Peyer's patch (tissue), 4 donors: ENCODE results near the gene A1BG. TPM values are rescaled to one million over a fixed set of nuclear protein-coding genes. Genes with fewer than 3 reads are reported as not detected.

Experiments
- DNase-seq, 3 donors: peaks; one replicate each; pipeline ENCODE4 v3.0.0-alpha.2; 2017 to 2019
- H3K27ac ChIP-seq, 4 donors: fragments of 200-600 bp; sonication (generic); one replicate each; pipeline ENCODE4 v1.5.1; 2016 to 2019
- H3K27me3 ChIP-seq, 2 donors: fragments of 200-600 bp; sonication (generic); one replicate each; pipeline ENCODE4 v1.5.1; 2019
- H3K36me3 ChIP-seq, 3 donors: fragments of 200-600 bp; sonication (generic); one replicate each; pipeline ENCODE4 v1.5.1; 2016 to 2019
- H3K4me1 ChIP-seq, 4 donors: fragments of 200-600 bp; sonication (generic); one replicate each; pipeline ENCODE4 v1.5.1; 2016 to 2019
- H3K4me3 ChIP-seq, 4 donors: fragments of 200-600 bp; sonication (generic); 1 replicate in 3 of 4; 2 replicates in 1 of 4; pipeline ENCODE4 v1.5.1; 2016 to 2019; ENCODE audit warnings: mild to moderate bottlenecking in 1 of 4
- H3K9me3 ChIP-seq, 4 donors: fragments of 200-600 bp; sonication (generic); one replicate each; pipeline ENCODE4 v1.5.1; 2016 to 2019; ENCODE audit warnings: mild to moderate bottlenecking in 1 of 4
- CTCF ChIP-seq, 6 experiments: fragments of 450-650 bp in 4 of 6; fragments of 200-600 bp in 2 of 6; sonication (generic) in 1 of 6; IDR thresholded peaks; one replicate each; pipeline ENCODE4 v1.5.1; 2017 to 2019; ENCODE audit warnings: antibody characterized with exemption in 6 of 6, mild to moderate bottlenecking in 3 of 6, moderate library complexity in 1 of 6
- POLR2A ChIP-seq, 2 donors: fragments of 450-650 bp; IDR thresholded peaks; one replicate each; pipeline ENCODE4 v1.5.1; 2017; ENCODE audit warnings: antibody characterized with exemption in 2 of 2, mild to moderate bottlenecking in 2 of 2, moderate library complexity in 2 of 2
- total RNA-seq, 4 donors: library from RNA; depleted of rRNA; stranded (reverse); fragments of >200 nt; gene quantifications; one replicate each; pipeline ENCODE4 v1.1.0, GENCODE V29; 2016

The A1BG gene
- total RNA-seq, 4 donors from 2014 or later: 5.4 to 26.4 (median 8.3) TPM; not detected in 1

- TF ChIP-seq CTCF (IDR thresholded peaks at IDR 0.05) (no peak), POLR2A (IDR thresholded peaks at IDR 0.05) (no peak)
- H3K9me3 ChIP-seq: no peaks in the 10 kb centered on the region
- H3K36me3 ChIP-seq: peaks cover 0 to 41% (median 0%) of the 10 kb centered on the region in 3 donors
- DNase-seq: no peak
- H3K27me3 ChIP-seq: no peaks in the 10 kb centered on the region
- no peak overlapping the region for H3K4me3 ChIP-seq
- H3K27ac ChIP-seq: no peak overlapping the region
- H3K4me1 ChIP-seq: no peaks in the 10 kb centered on the region
Observed at GRCh38 chr19:58336216-58336615, 17.1 kb downstream of the A1BG start.

- no peak for DNase-seq
- Histone ChIP-seq H3K4me3 (no peak overlapping the region), H3K36me3 (peaks cover 0 to 41% (median 0%) of the 10 kb centered on the region in 3 donors), H3K4me1 (no peaks in the 10 kb centered on the region), H3K27ac (no peak overlapping the region), H3K27me3 (no peaks in the 10 kb centered on the region), H3K9me3 (no peaks in the 10 kb centered on the region)
- no peak for TF ChIP-seq POLR2A (IDR thresholded peaks at IDR 0.05)
- TF ChIP-seq CTCF (IDR thresholded peaks at IDR 0.05): no peak
Observed at GRCh38 chr19:58335630-58336029, 17.7 kb downstream of the A1BG start.

DNA sequence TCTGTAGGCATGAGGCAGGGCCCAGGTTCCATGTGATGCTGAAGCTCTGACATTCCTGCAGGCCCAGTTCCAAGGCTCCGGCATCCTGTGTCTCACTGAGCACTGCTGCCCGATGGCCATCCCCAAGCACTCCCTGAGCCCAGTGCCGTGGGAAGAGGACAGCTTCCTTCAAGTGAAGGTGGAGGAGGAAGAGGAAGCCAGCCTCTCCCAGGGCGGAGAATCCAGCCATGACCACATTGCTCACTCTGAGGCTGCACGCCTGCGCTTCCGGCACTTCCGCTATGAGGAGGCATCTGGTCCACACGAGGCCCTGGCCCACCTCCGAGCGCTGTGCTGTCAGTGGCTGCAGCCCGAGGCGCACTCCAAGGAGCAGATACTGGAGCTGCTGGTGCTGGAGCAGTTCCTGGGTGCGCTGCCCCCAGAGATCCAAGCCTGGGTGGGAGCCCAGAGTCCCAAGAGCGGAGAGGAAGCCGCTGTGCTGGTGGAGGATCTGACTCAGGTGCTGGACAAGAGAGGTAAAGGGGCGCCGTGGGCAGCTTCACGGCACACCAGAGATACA is 18.5 kb downstream of the A1BG start:
- no peak for DNase-seq
- H3K36me3 ChIP-seq: peaks cover 0 to 41% (median 0%) of the 10 kb centered on the region in 3 donors

GRCh38 chr19:58332697-58333096 is 20.6 kb downstream of the A1BG start:
- Histone ChIP-seq H3K27me3 (no peaks in the 10 kb centered on the region), H3K27ac (no peak overlapping the region), H3K4me3 (no peak overlapping the region), H3K9me3 (no peaks in the 10 kb centered on the region), H3K4me1 (peaks cover 0 to 6% (median 3%) of the 10 kb centered on the region in 4 donors), H3K36me3 (peaks cover 0 to 22% (median 0%) of the 10 kb centered on the region in 3 donors)
- TF ChIP-seq CTCF (IDR thresholded peaks at IDR 0.05) (no peak), POLR2A (IDR thresholded peaks at IDR 0.05) (no peak)
- DNase-seq: no peak

More for the DNA sequence above, 18.5 kb downstream of the A1BG start:
- Histone ChIP-seq H3K27me3 (no peaks in the 10 kb centered on the region), H3K9me3 (no peaks in the 10 kb centered on the region), H3K27ac (no peak overlapping the region), H3K4me3 (no peak overlapping the region), H3K4me1 (no peaks in the 10 kb centered on the region)
- TF ChIP-seq CTCF (IDR thresholded peaks at IDR 0.05) (no peak), POLR2A (IDR thresholded peaks at IDR 0.05) (no peak)

DNA sequence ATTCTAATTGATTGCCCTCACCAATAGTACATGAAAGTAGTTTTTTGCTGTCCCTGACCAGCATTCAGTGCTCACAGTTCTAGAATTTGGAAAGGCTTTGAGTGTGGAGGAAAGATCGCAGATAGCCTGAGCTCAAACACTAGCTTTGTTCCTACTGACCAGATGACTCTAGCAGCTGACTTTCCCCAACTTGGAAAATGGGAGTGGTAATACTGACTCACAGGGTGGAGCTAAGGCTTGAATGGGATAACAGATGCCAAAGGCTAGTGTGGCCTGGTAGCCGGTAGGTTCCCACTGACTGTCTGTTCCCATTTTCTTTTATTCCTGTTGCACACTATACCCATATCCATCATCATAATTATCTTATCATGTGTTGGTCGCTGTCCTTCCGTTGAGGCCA is 22.8 kb downstream of the A1BG start:
- Histone ChIP-seq H3K27me3 (no peaks in the 10 kb centered on the region), H3K4me1 (peaks cover 0 to 18% (median 7%) of the 10 kb centered on the region in 4 donors), H3K9me3 (no peaks in the 10 kb centered on the region), H3K4me3 (no peak overlapping the region), H3K27ac (no peak overlapping the region), H3K36me3 (peaks cover 0 to 9% (median 0%) of the 10 kb centered on the region in 3 donors)
- DNase-seq: peak in 1 of 3 donors; percentile 2
- no peak for TF ChIP-seq POLR2A (IDR thresholded peaks at IDR 0.05)
- TF ChIP-seq CTCF (IDR thresholded peaks at IDR 0.05): no peak
